Kasumi-1 (cell line): ENCODE results near the gene SLC6A8.
"Not testable (repeated sequence)": the region's sequence is repeated elsewhere in the genome, so short reads cannot be mapped to it uniquely, and the experiment has no call there.

Source experiments
- DNase-seq, 2 experiments: peaks; one replicate each; lab custom pipeline; 2025; lab: John Stamatoyannopoulos, UW

The SLC6A8 gene

DNA sequence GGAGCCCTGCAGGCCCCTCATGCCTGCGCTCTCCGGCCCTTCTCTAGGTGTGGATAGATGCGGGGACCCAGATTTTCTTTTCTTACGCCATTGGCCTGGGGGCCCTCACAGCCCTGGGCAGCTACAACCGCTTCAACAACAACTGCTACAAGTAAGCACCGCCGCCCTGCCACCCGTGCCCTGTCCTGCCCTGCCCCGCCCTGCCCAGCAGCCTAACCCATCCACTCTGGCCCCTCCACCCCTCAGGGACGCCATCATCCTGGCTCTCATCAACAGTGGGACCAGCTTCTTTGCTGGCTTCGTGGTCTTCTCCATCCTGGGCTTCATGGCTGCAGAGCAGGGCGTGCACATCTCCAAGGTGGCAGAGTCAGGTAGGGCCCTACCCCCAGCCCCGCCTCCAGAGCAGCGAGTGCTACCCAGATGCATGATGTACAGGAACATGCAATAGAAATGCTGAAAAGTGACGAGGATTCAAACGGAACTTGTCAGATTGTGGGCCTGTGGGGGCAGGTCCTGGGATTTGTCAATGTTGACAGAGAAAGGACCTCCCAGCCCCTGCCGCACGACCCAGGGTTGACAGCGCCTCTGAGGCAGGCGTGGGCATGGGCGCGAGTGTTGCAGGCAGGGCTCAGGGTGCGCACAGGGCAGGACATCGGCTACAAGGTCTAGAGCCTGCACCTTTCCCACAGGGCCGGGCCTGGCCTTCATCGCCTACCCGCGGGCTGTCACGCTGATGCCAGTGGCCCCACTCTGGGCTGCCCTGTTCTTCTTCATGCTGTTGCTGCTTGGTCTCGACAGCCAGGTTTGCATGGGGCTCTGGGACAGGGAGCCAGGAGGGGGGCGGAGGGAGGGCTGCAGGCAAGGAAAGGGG, 5.7 kb downstream of the SLC6A8 start:
- DNase-seq = no peak

DNA sequence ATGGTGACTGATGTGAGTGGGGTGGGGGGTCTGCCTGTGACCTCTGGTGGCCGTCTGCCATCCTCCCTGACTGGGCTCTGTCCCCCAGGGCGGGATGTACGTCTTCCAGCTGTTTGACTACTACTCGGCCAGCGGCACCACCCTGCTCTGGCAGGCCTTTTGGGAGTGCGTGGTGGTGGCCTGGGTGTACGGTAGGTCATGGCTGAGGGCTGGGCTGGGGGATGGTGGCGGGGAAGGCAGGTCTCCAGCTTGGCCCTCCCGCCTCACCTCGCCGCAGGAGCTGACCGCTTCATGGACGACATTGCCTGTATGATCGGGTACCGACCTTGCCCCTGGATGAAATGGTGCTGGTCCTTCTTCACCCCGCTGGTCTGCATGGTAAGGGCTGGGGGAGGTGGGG, 6.5 kb downstream of the SLC6A8 start:
- not testable (repeated sequence) for DNase-seq

DNA sequence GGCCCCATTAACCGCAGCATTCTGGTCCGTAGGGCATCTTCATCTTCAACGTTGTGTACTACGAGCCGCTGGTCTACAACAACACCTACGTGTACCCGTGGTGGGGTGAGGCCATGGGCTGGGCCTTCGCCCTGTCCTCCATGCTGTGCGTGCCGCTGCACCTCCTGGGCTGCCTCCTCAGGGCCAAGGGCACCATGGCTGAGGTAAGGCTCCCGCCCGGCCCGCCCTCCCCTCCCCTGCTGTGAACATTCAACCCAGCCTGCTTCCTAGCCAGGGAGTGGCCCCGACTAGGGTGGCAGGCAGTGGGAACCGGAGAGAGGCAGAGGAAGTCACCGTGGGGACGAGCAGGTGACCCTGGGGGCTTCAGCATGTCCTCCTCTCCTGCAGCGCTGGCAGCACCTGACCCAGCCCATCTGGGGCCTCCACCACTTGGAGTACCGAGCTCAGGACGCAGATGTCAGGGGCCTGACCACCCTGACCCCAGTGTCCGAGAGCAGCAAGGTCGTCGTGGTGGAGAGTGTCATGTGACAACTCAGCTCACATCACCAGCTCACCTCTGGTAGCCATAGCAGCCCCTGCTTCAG, 7.1 kb downstream of the SLC6A8 start:
- DNase-seq = no peak

DNA sequence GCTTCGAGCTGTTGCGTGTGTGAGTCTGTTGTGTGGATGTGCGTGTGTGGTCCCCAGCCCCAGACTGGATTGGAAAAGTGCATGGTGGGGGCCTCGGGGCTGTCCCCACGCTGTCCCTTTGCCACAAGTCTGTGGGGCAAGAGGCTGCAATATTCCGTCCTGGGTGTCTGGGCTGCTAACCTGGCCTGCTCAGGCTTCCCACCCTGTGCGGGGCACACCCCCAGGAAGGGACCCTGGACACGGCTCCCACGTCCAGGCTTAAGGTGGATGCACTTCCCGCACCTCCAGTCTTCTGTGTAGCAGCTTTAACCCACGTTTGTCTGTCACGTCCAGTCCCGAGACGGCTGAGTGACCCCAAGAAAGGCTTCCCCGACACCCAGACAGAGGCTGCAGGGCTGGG, 8.4 kb downstream of the SLC6A8 start:
- DNase-seq = no peak

DNA sequence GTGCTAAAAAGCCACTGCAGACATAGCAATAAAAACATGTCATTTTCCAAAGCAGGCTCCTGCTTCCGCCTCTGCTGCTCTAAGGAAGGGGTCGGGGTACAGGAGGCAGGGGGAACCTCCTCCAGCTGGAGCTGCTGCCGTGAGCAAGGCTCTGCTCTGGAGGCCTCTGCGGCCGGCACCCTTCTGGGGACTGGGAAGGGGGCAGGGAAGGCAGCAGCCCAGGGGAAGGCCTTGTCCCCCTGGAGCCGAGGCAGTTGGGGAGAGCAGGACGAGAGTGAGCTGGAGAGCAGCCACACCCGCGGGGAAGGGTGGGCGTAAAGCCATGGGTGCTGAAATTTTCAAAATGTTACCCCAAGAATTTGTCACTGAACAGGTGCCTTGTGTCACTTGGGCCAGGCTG, 8.8 kb downstream of the SLC6A8 start:
- DNase-seq = not testable (repeated sequence)

DNA sequence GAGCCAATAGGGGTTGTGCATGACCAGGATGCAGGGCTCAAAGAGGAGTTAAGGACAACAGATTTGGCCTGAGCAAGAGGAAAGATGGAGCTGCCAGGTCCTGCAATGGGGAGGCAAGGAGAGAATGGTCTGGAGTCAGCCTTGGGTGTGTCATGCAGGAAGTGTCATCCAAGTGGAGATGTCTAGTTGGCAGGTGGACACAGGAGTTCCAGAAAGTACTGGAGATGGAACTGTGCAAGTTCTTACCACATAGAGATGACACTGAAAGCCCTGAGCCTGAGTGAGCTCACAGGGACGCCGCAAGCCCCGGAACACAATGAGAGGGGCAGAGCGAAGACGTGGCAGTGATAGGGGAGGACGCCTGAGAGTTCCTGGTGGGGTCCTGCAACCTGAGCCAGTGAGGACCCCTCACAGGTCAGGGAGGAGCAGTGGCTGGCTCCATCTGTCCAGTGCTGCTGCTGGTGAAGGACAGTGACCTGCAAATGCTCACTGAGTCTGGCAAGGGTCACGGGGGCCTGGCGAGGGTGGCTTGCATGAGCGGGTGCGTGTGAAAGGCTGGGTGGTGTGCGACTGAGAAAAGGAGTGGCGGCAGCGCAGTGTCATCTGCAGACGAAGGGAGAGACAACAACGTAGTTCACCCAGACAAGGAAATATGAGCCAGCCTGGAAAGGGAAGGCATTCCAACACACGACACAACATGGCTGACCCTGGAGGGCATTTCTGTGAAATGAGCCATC, 9.4 kb downstream of the SLC6A8 start:
- not testable (repeated sequence) for DNase-seq

DNA sequence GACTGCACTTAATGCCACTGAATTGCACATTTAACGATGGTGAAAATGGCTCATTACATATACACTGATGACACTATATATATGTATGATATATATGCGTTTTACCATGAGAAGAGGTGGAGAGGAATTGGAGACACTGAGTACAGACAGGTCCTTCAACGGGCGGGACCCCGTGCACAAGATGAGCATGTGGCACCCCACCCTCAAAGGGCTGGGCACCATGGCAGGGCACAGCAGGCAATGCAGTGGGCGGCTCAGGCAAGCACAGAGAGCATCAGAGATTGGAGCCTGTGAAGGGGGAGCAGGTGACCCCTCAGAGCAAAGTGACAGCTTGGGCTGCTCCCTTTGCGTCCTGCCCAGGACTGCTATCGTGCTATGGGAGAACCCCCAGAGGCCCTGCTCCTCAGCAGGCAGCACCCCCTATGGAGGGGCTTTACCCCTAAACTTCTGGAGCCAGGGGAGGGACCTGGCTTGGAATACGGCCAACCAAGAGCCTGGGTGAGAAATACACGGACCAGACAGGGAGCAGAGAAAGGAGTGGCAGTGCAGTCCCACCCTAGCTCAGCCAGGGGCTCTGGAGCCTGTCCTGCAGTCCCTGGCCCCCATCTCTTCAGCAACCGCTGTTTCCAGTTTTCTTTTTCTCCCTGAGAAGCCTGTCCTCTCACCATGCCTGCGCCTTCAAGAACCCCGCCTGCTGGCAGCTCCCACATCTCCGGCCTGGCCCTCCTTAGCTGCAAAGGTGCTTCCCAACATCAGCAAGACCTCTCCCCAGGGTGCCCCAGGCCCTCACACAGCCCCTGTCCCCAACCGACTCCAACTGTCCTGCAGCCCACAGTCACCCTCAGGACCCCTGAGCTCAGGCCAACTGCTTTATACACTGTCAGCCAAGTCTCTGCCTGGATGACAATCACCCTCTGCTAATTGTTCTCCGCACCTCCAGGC, 10.5 kb downstream of the SLC6A8 start:
- no peak for DNase-seq

DNA sequence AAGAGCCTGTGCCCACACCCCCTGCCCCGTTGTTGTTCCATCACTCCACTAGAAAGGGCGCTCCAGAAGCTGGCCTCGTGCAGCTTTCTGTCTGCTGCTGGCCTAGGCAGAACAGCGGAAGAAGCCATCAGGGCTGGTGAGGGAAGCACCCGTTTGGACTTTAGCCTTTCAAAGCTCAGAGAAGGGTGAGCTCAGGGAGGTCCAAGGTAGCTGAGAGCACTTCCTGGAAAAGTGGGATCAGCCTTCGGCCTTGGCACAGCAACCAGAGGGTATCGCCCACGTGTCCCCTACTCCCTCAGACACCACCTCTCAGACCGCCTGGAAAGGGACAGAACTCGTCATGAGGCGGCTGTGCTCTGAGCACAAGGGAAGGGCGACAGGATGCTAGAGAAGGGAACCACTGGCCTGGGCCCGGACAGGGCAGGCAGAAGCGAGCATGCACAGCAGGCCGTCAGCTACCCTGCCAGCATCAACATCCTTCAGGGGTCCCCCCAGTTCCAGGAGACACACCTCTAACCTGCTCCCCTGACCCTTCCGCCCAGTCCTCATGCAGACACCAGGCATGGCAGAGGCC, 11.6 kb downstream of the SLC6A8 start:
- DNase-seq = not testable (repeated sequence)

DNA sequence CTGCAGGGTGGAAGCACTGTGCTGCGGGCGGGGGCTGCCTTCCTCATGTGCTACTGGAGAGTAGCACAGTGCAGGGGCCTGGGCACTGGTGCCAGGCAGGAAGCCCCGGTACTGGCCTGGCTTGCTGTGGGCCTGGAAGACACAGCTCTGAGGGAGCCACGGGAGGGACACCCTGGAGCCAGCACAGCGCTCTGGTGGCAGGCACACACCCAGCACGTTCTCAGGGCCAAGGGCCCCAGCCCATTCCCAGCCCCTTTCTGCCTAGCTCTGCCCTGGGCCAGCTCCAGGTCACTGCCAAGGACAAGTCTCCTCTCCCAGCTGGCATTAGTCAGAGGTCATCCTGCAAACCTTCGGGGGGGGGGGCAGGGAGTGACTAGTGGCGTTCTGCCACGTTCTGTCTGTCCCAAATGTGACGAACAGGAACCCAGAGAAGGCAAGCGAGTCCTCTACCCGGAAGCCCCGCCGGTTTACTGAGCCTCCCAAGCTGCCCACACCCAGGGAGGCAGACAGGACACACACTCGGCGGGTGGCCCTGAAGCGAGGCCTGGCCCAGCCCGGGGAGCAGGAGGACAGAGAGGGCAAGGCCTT, 12.2 kb downstream of the SLC6A8 start:
- not testable (repeated sequence) for DNase-seq

DNA sequence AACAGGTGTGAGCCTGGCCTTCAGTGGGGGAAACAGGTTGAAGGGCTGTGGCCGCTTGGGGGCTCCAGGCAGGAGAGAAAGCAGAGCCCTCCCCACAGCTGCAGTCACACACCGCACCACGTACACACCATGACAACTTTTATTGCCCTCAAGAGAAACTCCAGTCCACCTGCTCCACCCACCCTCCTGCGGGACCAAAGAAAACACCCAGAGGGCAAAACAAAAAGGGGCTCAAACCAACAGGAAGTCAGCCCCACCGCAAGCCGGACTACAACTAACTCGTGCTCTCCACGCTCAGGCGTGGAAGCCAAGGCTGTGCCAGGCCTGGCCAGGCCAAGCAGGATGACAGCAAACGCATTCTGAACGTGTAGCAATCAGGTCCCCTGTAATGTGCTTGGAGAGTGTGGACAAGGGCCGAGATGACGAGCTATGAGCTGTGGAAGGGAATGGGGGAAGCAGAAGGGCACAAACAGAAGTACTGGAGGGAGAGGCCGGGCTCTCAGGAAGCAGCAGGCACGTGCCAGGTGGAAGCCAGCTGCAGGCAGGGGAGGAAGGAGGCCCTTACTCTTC, 12.7 kb downstream of the SLC6A8 start:
- DNase-seq = no peak

DNA sequence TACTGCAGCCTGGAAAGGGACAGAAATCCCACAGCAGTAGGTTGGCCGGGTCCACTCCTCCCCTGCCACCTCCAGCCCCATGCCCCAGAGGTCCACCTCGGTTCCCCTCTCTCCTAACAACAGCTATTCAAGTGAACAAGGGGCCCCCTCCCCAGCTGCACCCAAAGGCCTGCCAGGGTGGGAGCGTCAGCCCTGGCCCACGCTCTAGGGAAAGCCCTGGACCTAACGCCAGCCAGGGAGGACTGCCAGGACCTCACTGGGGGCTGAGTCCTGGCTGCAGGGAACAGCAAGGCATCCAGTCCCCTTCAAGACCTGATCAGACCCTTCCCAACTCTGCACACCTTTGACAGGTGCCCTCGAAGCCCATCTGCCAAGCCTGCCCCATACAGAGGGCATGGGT, 13.2 kb downstream of the SLC6A8 start:
- no peak for DNase-seq

DNA sequence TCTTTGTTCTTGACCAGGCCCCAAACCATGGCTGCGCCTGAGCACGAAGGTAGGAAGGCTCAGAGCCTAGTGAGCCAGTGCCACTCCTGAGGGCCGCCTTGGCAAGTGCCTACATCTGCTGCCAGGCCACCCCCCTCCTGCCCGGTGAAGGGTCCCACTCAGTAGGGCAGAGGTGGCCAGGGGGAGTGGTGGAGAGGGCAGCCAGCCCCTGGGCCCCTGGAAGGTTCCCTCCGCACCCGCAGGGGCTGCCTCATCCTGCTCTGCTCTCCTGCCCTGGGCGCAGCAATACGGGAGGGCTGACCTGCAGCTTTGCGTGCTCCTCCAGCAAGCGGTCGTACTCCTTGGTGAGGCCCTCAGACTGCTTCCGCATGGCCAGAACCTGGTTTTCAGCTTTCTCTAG, 14.0 kb downstream of the SLC6A8 start:
- no peak for DNase-seq

DNA sequence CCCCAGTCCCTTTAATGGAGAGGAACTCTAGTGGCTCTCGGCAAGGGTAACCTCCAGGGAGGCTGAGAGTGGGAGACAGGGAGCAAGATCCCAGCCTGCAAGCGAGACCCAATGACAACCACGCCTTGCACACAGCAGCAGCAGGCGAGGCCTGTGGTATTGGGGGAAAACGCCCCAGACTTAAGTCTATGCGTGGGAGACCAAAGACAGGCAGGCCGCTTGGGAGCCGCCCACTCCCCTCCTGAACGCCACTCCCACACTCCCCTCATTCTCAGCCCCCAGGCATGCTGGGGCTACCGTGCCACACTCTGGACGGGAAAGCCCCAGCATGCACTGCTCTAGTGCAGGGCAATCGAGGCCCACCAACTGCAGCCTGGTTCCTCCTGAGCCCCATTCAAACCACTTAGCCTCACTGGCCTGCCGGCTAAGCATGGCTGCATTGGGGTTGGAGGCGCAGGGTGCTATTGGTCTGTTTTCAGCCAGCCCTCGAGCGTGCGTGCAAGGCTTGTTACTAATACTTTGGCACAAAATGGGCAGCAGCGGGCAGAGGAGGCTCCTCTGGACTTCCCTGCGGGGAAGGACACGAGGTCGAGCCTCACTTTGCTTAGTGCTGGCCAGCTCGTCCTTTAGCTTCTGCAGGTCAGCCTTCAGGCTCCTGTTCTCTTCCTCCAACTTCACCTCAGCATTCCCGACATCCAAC, 14.8 kb downstream of the SLC6A8 start:
- DNase-seq = no peak

DNA sequence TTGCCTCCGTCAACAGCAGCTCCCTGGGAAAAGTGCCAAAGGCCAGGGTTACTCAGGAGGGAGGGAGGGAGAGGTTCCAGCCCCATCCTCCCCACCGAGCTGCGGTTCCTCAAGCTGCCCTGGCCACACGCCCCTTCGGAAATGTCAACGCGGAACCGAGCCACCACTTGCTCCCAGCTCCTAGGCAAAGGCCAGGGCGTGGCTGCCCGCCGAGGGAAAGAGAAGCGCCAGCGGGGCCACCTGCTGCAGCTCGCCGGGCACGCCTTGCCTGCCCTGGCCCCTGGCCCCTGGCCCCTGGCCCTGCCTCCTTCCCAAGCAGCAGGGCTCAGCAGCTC, 15.3 kb downstream of the SLC6A8 start:
- no peak for DNase-seq

DNA sequence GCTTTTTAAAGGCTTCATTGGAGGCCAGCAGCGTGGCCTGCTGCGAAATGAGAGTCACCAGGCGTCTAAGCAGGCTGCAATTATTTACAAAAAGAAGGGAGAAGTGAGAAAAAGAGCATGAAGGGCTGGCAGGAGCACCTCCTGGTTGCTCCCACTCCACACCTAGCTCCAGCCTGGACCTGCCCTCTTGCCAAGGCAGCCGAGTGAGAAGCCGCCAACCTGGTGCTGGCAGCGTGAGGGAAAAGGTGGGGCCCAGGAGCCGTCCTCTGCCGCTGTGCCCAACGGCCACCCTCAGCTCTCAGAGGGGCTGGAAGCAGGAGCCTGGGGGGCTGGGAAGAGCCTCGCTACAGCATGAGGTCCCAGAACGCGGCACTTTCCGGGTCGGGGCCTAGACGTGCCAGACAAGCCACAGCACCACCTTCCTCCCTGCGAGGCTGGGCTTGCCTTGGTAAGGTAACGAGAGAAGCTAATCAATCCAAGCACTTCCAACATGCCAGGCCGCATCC, 16.3 kb downstream of the SLC6A8 start:
- DNase-seq = no peak

DNA sequence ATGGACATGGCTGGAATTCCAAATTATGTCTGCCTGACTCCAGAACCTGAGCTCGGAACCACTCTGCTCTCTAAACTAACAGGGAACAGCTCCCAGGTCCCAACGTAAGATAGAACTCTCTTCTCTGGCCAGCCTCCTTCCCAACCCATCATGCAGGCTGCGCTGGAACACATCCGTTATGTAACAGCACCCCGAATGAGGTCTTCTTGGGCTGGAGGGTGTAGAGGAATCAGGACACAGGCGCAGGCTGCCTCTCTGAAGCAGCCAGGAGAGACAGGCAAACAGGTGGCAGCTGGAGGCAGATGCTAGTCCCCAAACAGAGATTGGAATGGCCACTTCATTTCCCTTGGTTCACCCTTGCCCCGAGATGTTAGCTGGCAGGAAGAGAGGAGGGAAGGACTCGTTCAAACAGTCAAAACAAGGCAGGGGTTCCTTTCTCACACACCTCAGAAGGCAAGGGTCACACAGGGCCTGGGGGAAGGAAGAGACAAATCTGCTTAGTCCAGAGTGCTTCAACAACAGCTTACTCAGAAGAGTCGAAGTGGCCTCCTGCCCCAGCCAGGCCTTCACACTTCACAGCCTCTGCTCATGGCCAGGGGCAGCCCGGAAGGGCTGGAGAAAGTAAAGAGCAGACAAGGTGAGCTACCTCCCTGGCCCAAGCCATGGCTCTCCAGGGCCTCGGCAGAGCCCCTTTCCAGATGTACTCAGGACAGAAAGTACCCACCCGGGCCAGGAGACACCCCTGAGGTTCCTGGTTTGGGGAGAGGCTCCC, 17.1 kb downstream of the SLC6A8 start:
- DNase-seq = not testable (repeated sequence)

DNA sequence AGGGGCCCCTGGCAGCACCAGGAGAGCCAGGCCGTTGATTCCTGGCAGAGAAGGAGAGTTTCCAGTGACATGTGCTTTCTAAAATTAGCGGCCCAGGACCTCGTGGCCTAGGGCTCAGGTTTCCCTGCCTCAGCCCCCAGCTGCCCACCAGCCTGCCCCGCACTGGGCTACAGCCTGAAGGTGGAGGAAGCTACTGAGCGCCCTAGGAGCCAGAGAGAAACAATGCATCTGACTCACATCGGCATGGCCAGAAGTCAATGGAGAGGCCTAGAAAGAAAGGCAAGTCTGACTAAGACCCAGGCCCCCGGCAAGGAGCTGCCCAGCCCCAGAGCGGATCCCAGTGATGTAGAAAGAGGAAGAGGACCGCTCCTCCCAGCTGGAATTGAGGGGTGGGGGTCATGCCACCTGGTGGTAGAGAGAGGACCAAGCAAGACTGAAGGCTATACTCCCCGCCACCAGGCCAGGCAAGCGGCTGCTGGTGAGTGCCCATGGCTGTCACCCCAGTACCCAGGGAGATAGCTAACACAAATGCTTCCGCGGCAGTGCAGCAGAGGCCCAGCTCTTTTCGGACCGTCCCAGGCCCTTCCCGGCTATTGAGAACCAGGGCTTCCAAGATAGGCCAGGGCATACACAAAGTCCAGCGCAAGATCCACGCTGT, 17.8 kb downstream of the SLC6A8 start:
- DNase-seq = not testable (repeated sequence)

DNA sequence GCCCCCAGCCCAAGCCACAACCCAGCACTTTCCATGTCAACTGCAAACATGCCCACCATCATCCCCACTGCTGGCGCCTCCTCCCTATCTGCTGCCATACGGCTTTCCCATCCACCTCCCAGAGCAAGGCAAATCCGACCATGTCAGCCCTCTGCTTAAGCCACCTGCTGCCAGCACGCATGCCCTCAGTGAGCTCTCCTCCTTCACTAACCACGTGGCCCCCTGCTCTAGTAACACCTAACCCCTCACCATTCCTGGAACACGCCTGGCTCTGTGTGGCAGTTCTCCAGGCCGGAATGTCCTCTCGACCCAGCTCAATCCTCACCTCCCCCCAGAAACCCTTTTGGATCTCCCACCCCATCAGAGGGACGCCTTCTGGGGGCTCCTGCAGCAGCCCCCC, 19.1 kb downstream of the SLC6A8 start:
- no peak for DNase-seq

DNA sequence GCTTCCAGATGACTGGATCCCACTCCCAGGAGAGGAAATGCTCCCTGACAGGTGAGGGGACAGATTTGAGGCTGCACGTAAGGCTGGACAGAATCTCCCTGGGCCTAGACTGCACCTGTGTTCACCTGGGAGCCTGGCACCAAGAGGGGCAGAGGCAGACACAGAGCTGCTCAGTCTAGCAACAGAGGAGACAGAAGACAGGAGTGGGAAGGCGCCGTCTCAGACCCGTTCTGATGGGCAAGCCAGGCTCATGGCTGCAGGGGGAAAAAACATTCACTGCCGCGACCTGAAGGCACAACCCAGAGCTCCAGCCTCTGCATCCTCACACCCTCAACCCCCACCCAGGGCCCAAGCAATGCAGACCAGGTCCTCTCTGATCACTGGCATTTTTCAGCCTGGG, 19.7 kb downstream of the SLC6A8 start:
- no peak for DNase-seq
